B cell (primary cell): Measurements from ENCODE around the gene PEX14.

Experiments used
- CTCF ChIP-seq: fragments of 200-600 bp; IDR thresholded peaks from one replicate; pipeline ENCODE4 v1.8.0; 2022; ENCODE audit warnings: antibody characterized with exemption, mild to moderate bottlenecking
- EZH2 ChIP-seq: IDR thresholded peaks from 2 replicates; pipeline ENCODE4 v1.6.1; 2012; ENCODE audit warnings: borderline replicate concordance, low read depth, mild to moderate bottlenecking, moderate library complexity, low read length; ENCODE audit not compliant: insufficient read depth, poor library complexity, severe bottlenecking

DNA sequence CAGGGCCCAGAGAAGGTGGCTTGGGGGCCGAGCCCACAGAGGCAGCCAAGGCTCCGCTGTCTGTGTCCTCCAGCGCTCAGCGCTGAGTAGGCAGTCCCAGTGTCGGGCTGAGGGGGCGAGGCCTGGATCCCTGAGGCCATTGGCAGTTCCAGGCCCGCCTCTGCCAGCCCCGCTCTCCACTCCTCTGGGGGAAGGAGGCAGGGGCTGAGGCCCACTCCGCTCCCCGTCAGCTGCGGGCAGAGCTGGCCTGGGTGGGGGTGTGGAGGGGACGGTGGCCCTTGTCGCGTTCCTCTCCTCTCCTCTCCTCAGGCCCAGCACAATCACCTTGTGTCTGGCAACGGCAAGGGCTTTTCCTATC lies 188.9 kb downstream of the PEX14 start:
- TF ChIP-seq CTCF (no peak), EZH2 (no peak)
